Skin of body (tissue), 3 donors: ENCODE measurements around the gene VTI1B. TPM values are rescaled to one million over a fixed set of nuclear protein-coding genes. Genes with fewer than 3 reads are reported as not detected.
A peak's percentile ranks its signal among the peaks of the same experiment; 100 is the strongest.
"Not testable (repeated sequence)": the region's sequence is repeated elsewhere in the genome, so short reads cannot be mapped to it uniquely, and the experiment has no call there.

Source experiments
- DNase-seq: peaks from one replicate; lab custom pipeline; 2025; lab: John Stamatoyannopoulos, UW
- small RNA-seq: library from RNA; depleted of rRNA; stranded (forward); fragments of <200 nt; gene quantifications from one replicate; pipeline ENCODE3, GENCODE V24; 2014; ENCODE audit warnings: low replicate concordance
- total RNA-seq: library from RNA; depleted of rRNA; stranded (reverse); fragments of >200 nt; gene quantifications from one replicate; pipeline ENCODE4 v1.2.3, GENCODE V29; 2014

Gene VTI1B
- total RNA-seq, 1 donor from 2014 or later = 34.0 TPM

DNA sequence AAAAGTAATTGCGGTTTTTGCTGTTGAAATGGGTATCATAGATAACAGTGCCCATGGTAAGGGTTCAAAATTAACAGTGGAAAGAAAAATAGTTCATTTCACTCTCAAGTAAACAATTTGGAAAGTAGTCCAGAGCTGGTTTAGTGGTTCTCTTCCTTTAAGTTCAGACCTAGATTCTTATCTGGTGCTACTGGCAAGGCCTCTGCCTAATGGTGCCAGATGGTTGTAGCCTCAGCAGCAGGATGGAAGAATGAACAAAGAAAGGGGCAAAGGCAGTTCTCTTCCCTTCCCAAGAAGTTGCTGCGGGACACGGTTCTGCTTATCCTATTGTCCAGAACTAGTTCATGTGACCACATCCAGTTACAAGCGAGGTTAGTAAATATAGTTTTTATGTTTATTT, 44.2 kb downstream of the VTI1B start:
- no peak for DNase-seq

GRCh38 chr14:67627519-67627918, 46.9 kb downstream of the VTI1B start:
- DNase-seq = no peak

GRCh38 chr14:67626131-67626530, 48.3 kb downstream of the VTI1B start:
- not testable (repeated sequence) for DNase-seq

DNA sequence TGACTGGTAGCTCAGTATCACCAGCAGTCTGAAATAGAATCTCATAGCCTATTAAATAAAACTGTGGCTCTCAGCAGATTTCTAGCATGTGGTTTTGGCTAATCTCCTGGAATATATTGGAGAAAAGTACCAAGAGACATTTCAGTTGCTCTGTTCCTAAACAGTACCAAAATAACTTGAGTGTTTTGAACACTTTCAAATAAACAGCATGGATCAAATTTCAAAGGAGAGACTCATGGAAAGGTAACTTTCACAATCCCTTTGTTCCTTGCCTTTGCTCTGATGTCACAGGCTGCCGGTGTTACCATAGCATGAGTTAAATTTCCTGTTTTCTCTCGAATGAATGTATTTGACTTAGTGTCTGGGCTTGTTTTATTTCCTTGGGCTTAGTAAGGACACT, 51.3 kb downstream of the VTI1B start:
- peak; percentile 12 for DNase-seq

DNA sequence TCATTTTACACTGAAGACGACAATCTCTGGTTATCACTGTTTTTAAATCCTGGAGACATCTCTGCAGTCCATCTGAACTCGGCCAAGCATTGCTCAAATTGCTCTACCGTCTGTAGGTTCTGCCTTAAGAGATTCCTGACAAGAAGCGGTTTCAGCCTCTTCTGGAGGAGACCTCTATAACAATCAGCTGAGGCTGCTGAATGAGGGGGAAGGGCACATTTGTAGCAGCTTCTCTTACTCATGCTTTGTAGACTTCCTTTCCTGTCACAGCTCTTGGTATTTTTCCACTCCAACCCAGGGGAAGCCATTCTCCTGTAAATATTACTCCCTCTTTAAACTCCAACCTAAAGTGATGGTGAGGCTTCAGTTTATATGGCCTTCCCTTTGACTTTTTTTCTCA, 51.8 kb downstream of the VTI1B start:
- peak; percentile 12 for DNase-seq

DNA sequence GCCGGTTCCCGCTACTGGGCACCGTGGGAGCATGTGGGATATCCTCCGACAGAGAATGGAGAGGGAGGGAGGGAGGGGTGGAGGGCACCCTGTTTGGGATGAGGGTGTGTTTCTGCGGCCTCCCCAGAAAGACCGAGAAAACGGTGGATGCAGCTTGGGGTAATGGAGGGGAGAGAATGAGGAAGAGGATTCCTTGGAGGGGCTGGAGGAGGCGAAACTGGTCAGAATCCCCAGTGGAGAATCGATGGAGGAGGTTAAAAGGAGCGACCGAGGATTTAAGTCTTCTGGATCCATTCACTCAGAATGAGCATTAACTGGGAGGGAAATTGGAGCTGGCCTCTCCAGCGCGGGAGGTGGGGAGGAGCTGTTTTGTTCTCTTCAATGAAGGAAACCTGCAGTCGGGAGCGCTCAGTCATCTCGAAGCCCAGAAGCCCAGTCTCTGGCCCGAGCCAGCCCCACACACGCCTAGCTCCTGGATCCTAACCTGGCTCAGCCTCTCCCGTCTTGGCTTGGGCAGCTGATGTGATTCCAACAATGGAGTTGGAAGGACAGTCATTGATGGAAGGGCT, 54.1 kb downstream of the VTI1B start:
- DNase-seq = no peak

- peak; percentile 46 for DNase-seq
Measured at GRCh38 chr14:67619446-67620216, 54.8 kb downstream of the VTI1B start, which contains the start of gene ARG2. TSS of gene ARG2 (plus strand) at chr14:67619920. CDS start at chr14:67619978, 58 bp downstream.

GRCh38 chr14:67618617-67619063, 55.8 kb downstream of the VTI1B start:
- DNase-seq = peak; percentile 83

DNA sequence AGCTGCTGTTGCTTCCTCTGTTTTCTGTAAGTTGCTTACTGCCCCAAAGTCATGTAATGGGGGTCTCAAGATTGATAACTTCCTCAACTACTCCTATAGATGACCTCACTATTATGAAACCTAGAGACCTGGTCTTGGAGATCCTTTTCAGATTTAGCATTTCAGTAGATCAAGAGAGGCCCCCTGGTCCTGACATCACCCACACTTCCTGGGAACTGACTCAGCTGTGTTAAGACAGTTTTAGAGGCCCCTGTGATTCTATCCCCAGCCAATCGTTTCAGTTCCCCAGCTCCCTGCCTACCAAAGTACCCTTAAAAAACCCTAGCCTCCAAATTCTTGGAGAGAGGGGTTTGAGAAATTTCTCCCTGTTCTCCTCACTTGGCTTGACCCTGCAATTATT, 63.9 kb downstream of the VTI1B start:
- no peak for DNase-seq

DNA sequence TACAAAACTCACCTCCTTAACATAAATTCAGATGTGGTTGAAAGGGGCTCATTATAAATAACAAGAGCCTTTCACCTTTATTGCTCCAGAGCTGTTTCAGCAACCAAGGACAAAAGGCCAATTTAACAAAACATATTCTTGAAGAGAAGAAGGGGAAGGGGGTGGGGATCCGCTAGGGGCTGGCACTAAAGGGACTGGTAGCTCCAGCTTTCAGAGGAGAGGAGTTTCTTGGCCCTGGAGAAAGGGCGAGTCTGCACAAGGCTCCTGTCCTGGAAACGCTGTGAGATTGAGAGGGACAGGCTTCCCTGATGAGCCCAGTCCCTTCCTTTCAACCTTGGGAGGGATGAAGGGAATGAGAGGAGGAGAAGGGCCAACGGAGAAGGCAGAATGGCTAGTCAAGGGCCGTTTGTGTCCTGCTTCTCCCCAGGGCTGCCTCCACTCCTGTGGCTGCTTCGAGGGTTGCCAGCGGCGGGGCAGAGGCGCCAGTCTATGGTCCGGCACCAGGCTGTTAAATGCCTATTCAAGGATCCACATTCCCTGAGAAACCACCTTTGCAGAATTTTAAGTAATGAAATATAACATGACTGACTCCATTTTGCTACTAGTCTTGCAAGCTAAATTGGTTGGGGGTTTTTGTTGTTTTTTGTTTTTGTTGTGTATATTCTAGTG, 64.7 kb downstream of the VTI1B start:
- DNase-seq = no peak

- no peak for DNase-seq
Measured at GRCh38 chr14:67607646-67608045, 66.8 kb downstream of the VTI1B start.

DNA sequence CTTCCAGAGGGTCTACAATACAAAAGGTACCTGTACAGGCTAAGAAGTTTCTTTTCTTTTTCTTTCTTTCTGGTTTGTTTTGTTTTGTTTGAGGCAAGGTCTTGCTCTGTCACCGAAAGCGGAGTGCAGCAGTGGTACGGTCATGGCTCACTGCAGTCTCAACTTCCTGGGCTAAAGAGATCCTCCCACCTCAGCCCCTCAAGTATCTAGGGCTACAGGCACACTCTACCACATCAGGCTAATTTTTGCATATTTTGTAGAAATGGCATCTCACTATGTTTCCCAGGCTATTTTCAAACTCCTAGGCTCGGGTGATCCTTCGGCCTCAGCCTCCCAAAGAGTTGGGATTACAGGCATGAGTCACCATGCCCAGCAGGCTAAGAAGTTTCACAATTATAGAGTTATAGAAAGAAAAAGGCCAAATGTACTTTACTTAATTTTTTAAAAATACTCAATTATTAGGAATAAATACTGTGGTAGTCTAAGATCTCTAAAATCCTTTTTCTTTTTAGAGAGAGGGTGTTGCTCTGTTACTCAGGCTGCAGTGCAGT, 71.4 kb downstream of the VTI1B start:
- DNase-seq = no peak

DNA sequence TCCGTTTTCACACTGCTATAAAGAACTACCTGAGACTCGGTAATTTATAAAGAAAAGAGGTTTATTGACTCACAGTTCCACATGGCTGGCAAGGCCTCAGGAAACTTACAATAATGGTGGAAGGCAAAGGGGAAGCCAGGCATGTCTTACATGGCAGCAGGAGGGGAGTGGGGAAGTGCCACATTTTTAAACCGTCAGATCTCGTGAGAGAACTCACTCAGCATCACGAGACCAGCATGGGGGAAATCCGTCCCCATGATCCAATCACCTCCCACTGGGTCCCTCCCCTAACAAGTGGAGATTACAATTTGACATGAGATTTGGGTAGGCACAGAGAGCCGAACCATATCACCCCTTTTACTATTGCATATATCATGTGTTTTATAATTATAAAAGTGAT, 72.4 kb downstream of the VTI1B start:
- DNase-seq = no peak

DNA sequence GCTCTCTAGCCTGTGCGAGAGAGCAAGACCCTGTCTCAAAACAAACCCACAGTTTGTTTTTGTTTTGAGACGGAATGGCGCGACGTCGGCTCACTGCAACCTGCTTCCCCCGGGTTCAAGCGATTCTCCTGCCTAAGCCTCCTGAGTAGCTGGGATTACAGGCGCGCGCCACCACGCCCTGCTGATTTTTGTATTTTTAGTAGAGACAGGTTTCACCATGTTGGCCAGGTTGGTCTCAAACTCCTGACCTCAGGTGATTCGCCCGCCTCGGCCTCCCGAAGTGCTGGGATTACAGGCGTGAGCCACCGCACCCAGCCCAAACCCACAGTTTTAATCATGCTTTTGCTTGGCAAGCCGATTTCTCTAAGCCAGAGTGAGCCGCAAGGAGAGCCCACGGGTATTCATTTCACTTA, 73.9 kb downstream of the VTI1B start:
- DNase-seq = not testable (repeated sequence)

DNA sequence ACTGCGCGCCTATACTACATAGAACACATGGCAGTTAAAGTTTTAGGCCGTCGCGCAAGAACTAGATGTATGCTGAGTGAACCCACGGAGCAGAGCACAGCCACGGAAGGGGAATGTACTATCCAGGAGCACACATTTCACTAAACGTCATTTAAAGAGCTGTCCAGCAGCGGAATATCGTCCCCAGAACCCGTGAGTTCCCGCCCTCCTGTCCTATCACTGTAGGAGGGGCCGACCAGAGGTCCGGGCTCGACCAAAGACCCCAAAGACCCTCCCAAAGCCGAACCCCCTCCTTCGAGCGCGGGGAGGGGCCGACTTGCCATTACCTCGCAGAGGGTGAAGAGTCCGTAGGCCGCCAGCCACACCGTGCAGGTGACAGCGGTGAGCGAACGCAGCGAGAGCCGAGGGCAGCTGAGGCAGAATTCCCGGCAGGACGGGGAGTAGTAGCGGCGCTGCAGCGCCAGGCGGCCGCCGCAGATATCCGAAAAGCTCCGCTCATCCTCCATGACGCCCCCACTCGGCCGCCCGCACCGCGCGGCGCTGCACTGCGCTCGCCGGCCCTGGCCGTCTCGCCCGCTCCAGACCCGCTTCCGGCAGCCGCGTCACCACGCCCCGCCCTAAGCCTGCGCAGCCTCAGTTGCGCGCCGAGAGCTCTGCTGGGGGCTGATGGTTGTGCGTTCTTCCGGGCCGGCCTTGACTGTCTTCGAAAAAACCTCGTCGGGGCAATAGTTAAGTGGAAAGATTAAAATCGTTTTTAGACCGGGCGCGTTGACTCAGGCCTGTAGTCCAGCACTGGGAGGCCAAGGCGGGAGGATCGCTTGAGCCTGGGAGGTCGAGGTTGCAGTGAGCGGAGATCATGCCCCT, 74.5 kb downstream of the VTI1B start, which contains the start of gene PIGH:
TSS of gene PIGH (minus strand) at position 571 of the 864 bp plus-strand sequence. CDS start at position 506, 65 bp downstream.
- DNase-seq = peak; percentile 79

Small RNAs within 50 kb of the gene (small RNA-seq; reads per million reads assigned to genes)
- gene AL132640.3 (not detected), gene RF00019 (not detected), gene RN7SL369P (not detected), gene RNA5SP386 (not detected)

Other genes starting within 250 kb of the VTI1B start
- 0.49 TPM for gene TMEM229B, start 185.9 kb downstream of the VTI1B start, total RNA-seq
- 8.7 TPM for gene PLEKHH1, start 141.3 kb downstream of the VTI1B start, total RNA-seq
- 21.3 TPM for gene PIGH, start 74.4 kb downstream of the VTI1B start, total RNA-seq
- 2.9 TPM for gene ARG2, start 54.7 kb downstream of the VTI1B start, total RNA-seq
- gene RDH11, start 21.1 kb upstream of the VTI1B start, total RNA-seq = 55.8 TPM
- 21.7 TPM for gene RDH12, start 27.3 kb upstream of the VTI1B start, total RNA-seq
- gene ZFYVE26, start 142.0 kb upstream of the VTI1B start, total RNA-seq = 27.6 TPM
- gene RAD51B, start 145.1 kb upstream of the VTI1B start, total RNA-seq = 35.1 TPM